ENCODE results near the gene DNASE1.

Gene DNASE1

DNA sequence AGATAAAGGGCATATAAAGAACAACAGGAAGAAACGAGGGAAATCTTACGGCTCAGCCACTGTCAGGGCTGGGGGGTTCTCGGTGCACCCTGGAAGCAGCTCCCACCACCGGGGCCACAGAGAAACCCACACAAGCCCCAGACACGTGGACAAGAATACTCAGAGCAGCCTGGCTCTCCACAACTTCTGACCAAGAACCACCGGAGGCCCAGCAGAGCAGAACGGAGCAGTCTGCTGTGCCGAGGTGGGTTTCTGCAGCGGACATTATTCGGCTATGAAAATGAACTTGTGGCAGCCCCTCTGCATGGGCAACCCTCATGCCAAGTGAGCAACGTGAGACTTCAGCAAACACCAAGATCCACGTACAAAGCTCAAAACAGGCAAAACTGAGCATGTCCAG is 6.8 kb downstream of the DNASE1 start:
- no peak overlapping the region for H3K4me3 ChIP-seq (ENCODE audit: low read depth, low read length)
- no peak overlapping the region for H3K27ac ChIP-seq
- peaks cover 93% of the 10 kb centered on the region for H3K36me3 ChIP-seq
- DNase-seq, result no peak
- TF ChIP-seq, protein P1, sequence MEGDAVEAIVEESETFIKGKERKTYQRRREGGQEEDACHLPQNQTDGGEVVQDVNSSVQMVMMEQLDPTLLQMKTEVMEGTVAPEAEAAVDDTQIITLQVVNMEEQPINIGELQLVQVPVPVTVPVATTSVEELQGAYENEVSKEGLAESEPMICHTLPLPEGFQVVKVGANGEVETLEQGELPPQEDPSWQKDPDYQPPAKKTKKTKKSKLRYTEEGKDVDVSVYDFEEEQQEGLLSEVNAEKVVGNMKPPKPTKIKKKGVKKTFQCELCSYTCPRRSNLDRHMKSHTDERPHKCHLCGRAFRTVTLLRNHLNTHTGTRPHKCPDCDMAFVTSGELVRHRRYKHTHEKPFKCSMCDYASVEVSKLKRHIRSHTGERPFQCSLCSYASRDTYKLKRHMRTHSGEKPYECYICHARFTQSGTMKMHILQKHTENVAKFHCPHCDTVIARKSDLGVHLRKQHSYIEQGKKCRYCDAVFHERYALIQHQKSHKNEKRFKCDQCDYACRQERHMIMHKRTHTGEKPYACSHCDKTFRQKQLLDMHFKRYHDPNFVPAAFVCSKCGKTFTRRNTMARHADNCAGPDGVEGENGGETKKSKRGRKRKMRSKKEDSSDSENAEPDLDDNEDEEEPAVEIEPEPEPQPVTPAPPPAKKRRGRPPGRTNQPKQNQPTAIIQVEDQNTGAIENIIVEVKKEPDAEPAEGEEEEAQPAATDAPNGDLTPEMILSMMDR (IDR thresholded peaks at IDR 0.05; ENCODE audit: low read depth, low read length), result no peak
- H3K9me3 ChIP-seq (ENCODE audit: severe bottlenecking), result no peaks in the 10 kb centered on the region
- H3K27me3 ChIP-seq (ENCODE audit: insufficient read depth, low read depth, severe bottlenecking), result no peaks in the 10 kb centered on the region

DNA sequence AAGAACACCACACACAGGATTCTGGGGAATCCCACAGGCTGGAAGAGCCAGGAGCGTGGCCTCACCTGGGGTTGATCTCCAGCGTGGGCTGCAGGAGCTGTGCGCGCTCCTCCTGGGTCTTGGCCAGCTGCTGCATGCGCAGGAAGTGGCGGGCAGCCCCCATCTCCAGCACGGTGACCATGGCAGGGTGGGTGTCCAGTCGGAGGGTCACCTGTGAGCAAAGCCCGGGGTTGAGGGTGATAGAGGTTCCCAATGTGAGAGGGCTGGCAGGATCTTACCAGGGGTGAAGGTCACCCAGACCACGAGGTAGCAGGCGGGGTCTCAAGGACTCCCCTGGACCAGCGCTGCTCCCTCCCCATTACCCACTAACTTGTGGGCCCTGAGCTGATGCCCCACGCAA is 7.4 kb downstream of the DNASE1 start:
- Histone ChIP-seq H3K27ac (no peak overlapping the region), H3K27me3 (ENCODE audit: insufficient read depth, low read depth, severe bottlenecking) (no peaks in the 10 kb centered on the region), H3K4me3 (ENCODE audit: low read depth, low read length) (no peak overlapping the region), H3K36me3 (peaks cover 93% of the 10 kb centered on the region), H3K9me3 (ENCODE audit: severe bottlenecking) (no peaks in the 10 kb centered on the region)
- no peak for DNase-seq
- TF ChIP-seq, protein P1 (IDR thresholded peaks at IDR 0.05; ENCODE audit: low read depth, low read length), result no peak

DNA sequence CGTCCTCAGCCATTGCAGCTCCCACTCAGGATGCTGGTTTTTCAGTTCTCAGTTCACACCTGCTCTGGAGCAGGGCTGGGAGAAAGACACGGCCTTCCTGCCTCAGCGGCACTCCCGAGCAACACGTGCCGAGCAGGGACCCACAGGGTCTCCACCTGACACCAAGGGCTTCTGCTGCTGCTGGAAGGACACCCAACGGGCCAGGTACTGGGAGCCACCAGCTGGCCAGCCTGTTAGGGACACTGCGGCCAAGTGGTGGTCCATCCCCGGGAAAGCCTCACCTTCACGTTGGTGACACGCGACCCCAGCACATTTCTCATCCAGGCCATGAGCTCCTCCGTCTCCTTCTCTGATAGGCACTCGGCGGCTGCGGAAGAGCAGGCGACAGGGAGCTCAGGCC is 8.1 kb downstream of the DNASE1 start:
- TF ChIP-seq, protein P1 (IDR thresholded peaks at IDR 0.05; ENCODE audit: low read depth, low read length), result no peak
- H3K36me3 ChIP-seq, result peaks cover 90% of the 10 kb centered on the region

DNA sequence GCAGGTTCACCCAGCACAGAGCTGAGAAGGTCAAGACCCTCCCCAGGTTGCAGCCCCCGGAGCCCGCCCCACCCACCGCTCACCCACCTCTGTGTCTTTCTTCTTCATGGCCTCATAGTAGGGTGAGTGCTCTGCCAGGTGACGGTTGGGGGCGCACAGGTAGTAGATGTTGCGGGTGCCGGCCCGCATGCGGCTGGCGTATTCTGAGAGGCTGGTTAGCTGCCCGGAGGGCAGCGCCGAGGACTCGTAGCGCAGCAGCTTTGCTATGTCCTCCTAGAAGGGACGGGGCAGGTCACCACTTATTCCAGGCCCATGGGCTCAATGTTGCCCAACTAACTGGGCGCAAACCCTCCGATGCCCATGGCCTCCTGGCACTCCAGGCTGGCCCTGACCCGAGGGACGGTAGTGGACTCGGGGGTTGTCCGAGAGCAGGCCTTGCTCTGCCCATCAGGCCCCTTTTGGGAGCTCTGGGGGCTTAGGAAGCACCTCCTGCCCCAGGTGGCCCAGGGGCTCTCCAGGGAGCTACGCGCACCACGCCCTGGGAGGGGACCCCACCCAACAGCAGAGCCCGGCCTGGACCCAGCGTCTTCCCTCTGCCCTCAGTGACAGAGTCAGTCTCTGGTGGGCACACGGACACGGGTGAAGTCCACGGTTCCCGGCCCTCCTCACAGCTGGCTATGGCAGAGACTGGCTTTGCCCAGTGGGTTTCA is 9.9 kb downstream of the DNASE1 start:
- Histone ChIP-seq H3K9me3 (ENCODE audit: severe bottlenecking) (no peaks in the 10 kb centered on the region), H3K27me3 (ENCODE audit: insufficient read depth, low read depth, severe bottlenecking) (no peaks in the 10 kb centered on the region), H3K4me3 (ENCODE audit: low read depth, low read length) (no peak overlapping the region), H3K36me3 (peaks cover 86% of the 10 kb centered on the region), H3K27ac (no peak overlapping the region)
- TF ChIP-seq, protein P1 (IDR thresholded peaks at IDR 0.05; ENCODE audit: low read depth, low read length), result no peak
- no peak for DNase-seq

More for the DNA sequence above, 8.1 kb downstream of the DNASE1 start:
- Histone ChIP-seq H3K27me3 (ENCODE audit: insufficient read depth, low read depth, severe bottlenecking) (no peaks in the 10 kb centered on the region), H3K4me3 (ENCODE audit: low read depth, low read length) (no peak overlapping the region), H3K27ac (no peak overlapping the region), H3K9me3 (ENCODE audit: severe bottlenecking) (no peaks in the 10 kb centered on the region)
- DNase-seq, result no peak

DNA sequence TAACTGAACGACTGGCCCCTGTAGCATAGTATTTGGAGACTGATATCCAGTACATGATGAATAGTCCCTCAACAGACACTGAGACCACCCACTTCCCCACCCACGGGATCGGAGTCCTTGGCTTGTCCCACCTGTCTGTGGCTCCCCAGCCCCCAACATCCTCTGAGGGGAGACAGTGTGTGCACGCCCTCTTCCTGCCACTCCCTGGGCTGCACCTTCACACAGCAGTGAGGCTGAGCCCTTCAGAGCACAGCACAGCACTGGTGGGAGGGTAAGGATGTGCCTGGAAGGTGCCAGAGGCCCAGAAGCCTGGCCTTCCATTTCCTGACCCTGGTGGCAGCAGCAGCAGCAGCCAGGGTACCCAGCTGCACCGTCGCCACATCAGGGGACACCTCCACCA is 11.0 kb downstream of the DNASE1 start:
- no peak overlapping the region for H3K27ac ChIP-seq
- no peaks in the 10 kb centered on the region for H3K27me3 ChIP-seq (ENCODE audit: insufficient read depth, low read depth, severe bottlenecking)
- no peaks in the 10 kb centered on the region for H3K9me3 ChIP-seq (ENCODE audit: severe bottlenecking)
- peaks cover 76% of the 10 kb centered on the region for H3K36me3 ChIP-seq
- DNase-seq, result no peak
- TF ChIP-seq, protein P1 (IDR thresholded peaks at IDR 0.05; ENCODE audit: low read depth, low read length), result no peak
- no peak overlapping the region for H3K4me3 ChIP-seq (ENCODE audit: low read depth, low read length)

DNA sequence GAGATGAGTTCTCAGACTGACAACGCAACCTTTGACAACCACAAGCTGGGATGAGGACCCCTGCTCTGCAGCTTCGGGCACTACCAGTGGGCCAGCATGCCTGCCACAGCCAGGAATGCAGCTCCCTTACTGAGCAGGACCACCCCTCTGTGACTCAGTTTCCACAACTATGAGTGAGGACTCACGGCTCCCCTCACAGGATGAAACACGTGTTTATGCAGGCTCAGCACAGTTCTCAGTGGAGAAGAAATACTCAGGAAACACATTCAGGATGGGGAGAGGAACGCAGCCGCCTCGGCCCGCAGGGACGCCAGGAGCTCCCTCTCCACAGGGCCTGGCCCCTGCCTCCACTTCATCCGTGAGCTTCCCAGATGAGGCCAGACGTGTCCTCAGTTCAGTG is 14.1 kb downstream of the DNASE1 start:
- no peaks in the 10 kb centered on the region for H3K27me3 ChIP-seq (ENCODE audit: insufficient read depth, low read depth, severe bottlenecking)
- H3K27ac ChIP-seq, result no peak overlapping the region
- H3K9me3 ChIP-seq (ENCODE audit: severe bottlenecking), result no peaks in the 10 kb centered on the region
- DNase-seq, result no peak
- TF ChIP-seq, protein P1 (IDR thresholded peaks at IDR 0.05; ENCODE audit: low read depth, low read length), result no peak
- H3K36me3 ChIP-seq, result peaks cover 76% of the 10 kb centered on the region
- H3K4me3 ChIP-seq (ENCODE audit: low read depth, low read length), result no peak overlapping the region

Measured in WERI-Rb-1 (cell line).